Muscle of leg (tissue), 11 donors: ENCODE measurements around the gene PFN3. TPM values are rescaled to one million over a fixed set of nuclear protein-coding genes. Genes with fewer than 3 reads are reported as not detected.
"Not testable (repeated sequence)": the region's sequence is repeated elsewhere in the genome, so short reads cannot be mapped to it uniquely, and the experiment has no call there.

Source experiments
- DNase-seq: peaks from one replicate; pipeline ENCODE4 v3.0.0; 2013
- H3K27ac ChIP-seq: one replicate; pipeline ENCODE4 v1.5.1; 2013; ENCODE audit warnings: mild to moderate bottlenecking, low read length, control low read depth
- H3K27me3 ChIP-seq: one replicate; pipeline ENCODE4 v1.6.1; 2013; ENCODE audit warnings: low read length; ENCODE audit not compliant: control insufficient read depth, insufficient read depth
- H3K36me3 ChIP-seq: one replicate; pipeline ENCODE4 v1.6.1; 2013; ENCODE audit warnings: low read length; ENCODE audit not compliant: control insufficient read depth, insufficient read depth
- H3K4me1 ChIP-seq: one replicate; pipeline ENCODE4 v1.6.1; 2013; ENCODE audit warnings: low read length; ENCODE audit not compliant: control insufficient read depth, insufficient read depth
- H3K4me3 ChIP-seq: one replicate; pipeline ENCODE4 v1.5.1; 2013; ENCODE audit warnings: low read length, control low read depth
- H3K9me3 ChIP-seq: replicated peaks from 2 replicates; pipeline ENCODE4 v1.6.1; 2013; ENCODE audit warnings: low read depth, low read length; ENCODE audit not compliant: control insufficient read depth
- WGBS: methylation state at CpG from one replicate; pipeline ENCODE4 v1.1.5; 2013; ENCODE audit warnings: missing lambda C conversion rate; ENCODE audit not compliant: insufficient coverage; 5-methylcytosine and 5-hydroxymethylcytosine counted together
- polyA plus RNA-seq, 8 donors: library from polyadenylated mRNA; unstranded; fragments of 120-200 nt; gene quantifications; one replicate each; pipeline versions ENCODE4 v1.2.1 to v1.2.3, GENCODE V29; 2013; ENCODE audit warnings: inconsistent platforms in 1 of 8, low replicate concordance in 1 of 8; ENCODE audit not compliant: insufficient read length in 8 of 8, insufficient read depth in 1 of 8
- total RNA-seq: library from RNA; stranded (reverse); fragments of 120-200 nt; gene quantifications from one replicate; pipeline ENCODE4 v1.2.4, GENCODE V29; 2013

Gene PFN3
- total and polyA plus RNA-seq, 9 donors = not detected

GRCh38 chr5:177383181-177383580, 17.3 kb downstream of the PFN3 start:
- no peak overlapping the region for H3K4me3 ChIP-seq
- peaks cover 5% of the 10 kb centered on the region for H3K4me1 ChIP-seq
- no peaks in the 10 kb centered on the region for H3K36me3 ChIP-seq
- 76% methylated on average over 7 of the region's 9 CpGs for WGBS
- H3K9me3 ChIP-seq = no peaks in the 10 kb centered on the region
- no peak overlapping the region for H3K27ac ChIP-seq
- H3K27me3 ChIP-seq = peaks cover 20% of the 10 kb centered on the region
- no peak for DNase-seq

- H3K36me3 ChIP-seq = no peaks in the 10 kb centered on the region
- peaks cover 20% of the 10 kb centered on the region for H3K27me3 ChIP-seq
- H3K4me3 ChIP-seq = no peak overlapping the region
- peak; percentile 67 for DNase-seq
- H3K27ac ChIP-seq = no peak overlapping the region
- 25% methylated on average over 11 of the region's 11 CpGs for WGBS
- peaks cover 5% of the 10 kb centered on the region for H3K4me1 ChIP-seq
- H3K9me3 ChIP-seq = no peaks in the 10 kb centered on the region
These were observed 17.9 kb downstream of the PFN3 start for GRCh38 chr5:177382423-177383029.

- 83% methylated on average over 4 of the region's 6 CpGs for WGBS
- H3K4me3 ChIP-seq = no peak overlapping the region
- peaks cover 17% of the 10 kb centered on the region for H3K27me3 ChIP-seq
- H3K9me3 ChIP-seq = no peaks in the 10 kb centered on the region
- H3K36me3 ChIP-seq = no peaks in the 10 kb centered on the region
- H3K27ac ChIP-seq = no peak overlapping the region
- DNase-seq = no peak
- H3K4me1 ChIP-seq = peaks cover 5% of the 10 kb centered on the region
These were observed 19.7 kb downstream of the PFN3 start for GRCh38 chr5:177380805-177381126.

- Histone ChIP-seq H3K27ac (no peak overlapping the region), H3K9me3 (no peaks in the 10 kb centered on the region), H3K4me1 (peaks cover 5% of the 10 kb centered on the region), H3K27me3 (peaks cover 7% of the 10 kb centered on the region), H3K4me3 (no peak overlapping the region), H3K36me3 (no peaks in the 10 kb centered on the region)
- WGBS = 85% methylated on average over 10 of the region's 15 CpGs
- no peak for DNase-seq
These were observed 21.3 kb downstream of the PFN3 start for GRCh38 chr5:177378884-177379883.

GRCh38 chr5:177377851-177378776, 22.3 kb downstream of the PFN3 start:
- H3K9me3 ChIP-seq = no peaks in the 10 kb centered on the region
- H3K4me1 ChIP-seq = peaks cover 5% of the 10 kb centered on the region
- no peak overlapping the region for H3K27ac ChIP-seq
- DNase-seq = no peak
- H3K36me3 ChIP-seq = no peaks in the 10 kb centered on the region
- WGBS = 82% methylated on average over 8 of the region's 8 CpGs
- peaks cover 3% of the 10 kb centered on the region for H3K27me3 ChIP-seq
- H3K4me3 ChIP-seq = no peak overlapping the region

GRCh38 chr5:177376107-177376506, 24.4 kb downstream of the PFN3 start:
- 83% methylated on average over 10 of the region's 11 CpGs for WGBS
- H3K27me3 ChIP-seq = no peaks in the 10 kb centered on the region
- H3K36me3 ChIP-seq = no peaks in the 10 kb centered on the region
- no peak overlapping the region for H3K27ac ChIP-seq
- no peak for DNase-seq
- no peaks in the 10 kb centered on the region for H3K9me3 ChIP-seq
- no peak overlapping the region for H3K4me3 ChIP-seq
- H3K4me1 ChIP-seq = peaks cover 20% of the 10 kb centered on the region

GRCh38 chr5:177375516-177375915, 24.9 kb downstream of the PFN3 start:
- peaks cover 18% of the 10 kb centered on the region for H3K4me1 ChIP-seq
- not testable (repeated sequence) for H3K27me3 ChIP-seq, H3K9me3 ChIP-seq, H3K27ac ChIP-seq, DNase-seq, H3K4me3 ChIP-seq, H3K36me3 ChIP-seq
- WGBS = no CpG with 5 or more reads among the region's 5 CpGs

- no peaks in the 10 kb centered on the region for H3K9me3 ChIP-seq
- WGBS = 60% methylated on average over 5 of the region's 5 CpGs
- H3K4me1 ChIP-seq = peaks cover 31% of the 10 kb centered on the region
- no peak overlapping the region for H3K27ac ChIP-seq
- H3K27me3 ChIP-seq = no peaks in the 10 kb centered on the region
- no peak for DNase-seq
- H3K36me3 ChIP-seq = no peaks in the 10 kb centered on the region
- no peak overlapping the region for H3K4me3 ChIP-seq
These were observed 26.2 kb downstream of the PFN3 start for GRCh38 chr5:177374211-177374610.

- WGBS = 55% methylated on average over 6 of the region's 6 CpGs
- H3K36me3 ChIP-seq = no peaks in the 10 kb centered on the region
- H3K4me3 ChIP-seq = no peak overlapping the region
- peaks cover 33% of the 10 kb centered on the region for H3K4me1 ChIP-seq
- H3K9me3 ChIP-seq = no peaks in the 10 kb centered on the region
- H3K27me3 ChIP-seq = no peaks in the 10 kb centered on the region
- no peak overlapping the region for H3K27ac ChIP-seq
- DNase-seq = no peak
These were observed 26.7 kb downstream of the PFN3 start for GRCh38 chr5:177373806-177374205.

- no peak for DNase-seq
- Histone ChIP-seq H3K27me3 (no peaks in the 10 kb centered on the region), H3K4me1 (peaks cover 41% of the 10 kb centered on the region), H3K4me3 (no peak overlapping the region), H3K36me3 (no peaks in the 10 kb centered on the region), H3K9me3 (no peaks in the 10 kb centered on the region), H3K27ac (no peak overlapping the region)
- WGBS = 87% methylated on average over 5 of the region's 6 CpGs
These were observed 27.6 kb downstream of the PFN3 start for GRCh38 chr5:177372910-177373309.
